ENCODE measurements around the gene SOX21.

- no peak for TF ChIP-seq TAF1 (IDR thresholded peaks at IDR 0.05; ENCODE audit: borderline replicate concordance, insufficient read depth, low read length)
- no peak for TF ChIP-seq POLR2AphosphoS5 (IDR thresholded peaks at IDR 0.05; ENCODE audit: low read depth, low read length)
- no peak for TF ChIP-seq REST (IDR thresholded peaks at IDR 0.05; ENCODE audit: insufficient read depth in 1 of 2, low read depth in 2 of 2, low read length in 2 of 2)
These were observed 11.8 kb downstream of the SOX21 start for GRCh38 chr13:94700536-94700935.
